T-cell (primary cell): Measurements from ENCODE around the gene CEP164. TPM values are rescaled to one million over a fixed set of nuclear protein-coding genes. Genes with fewer than 3 reads are reported as not detected.
"Not testable (repeated sequence)": the region's sequence is repeated elsewhere in the genome, so short reads cannot be mapped to it uniquely, and the experiment has no call there.

Experiments used
- ATAC-seq, 4 experiments: fragments of 200-7000 bp in 3 of 4; fragments of 150-1000 bp in 1 of 4; cut with Tn5 transposase; replicated peaks in 1 of 4; 1 replicate in 3 of 4; 2 replicates in 1 of 4; pipeline ENCODE4 v1.10.0; 2021; ENCODE audit warnings: moderate library complexity in 3 of 4, mild to moderate bottlenecking in 2 of 4, moderate number of reproducible peaks in 1 of 4
- CTCF ChIA-PET, 2 donors: fragments of 300-600 bp; sonication (Branson Sonifier 250); formaldehyde crosslinking; loops; one replicate each; lab custom pipeline; 2022; ENCODE audit warnings: antibody characterized with exemption in 2 of 2; lab: Charles Lee
- POLR2A ChIA-PET, 2 donors: fragments of 300-600 bp; sonication (Branson Sonifier 250); formaldehyde crosslinking; loops; one replicate each; lab custom pipeline; 2022; ENCODE audit warnings: antibody characterized with exemption in 2 of 2; lab: Charles Lee
- DNase-seq, 35 experiments: peaks; one replicate each; pipeline versions ENCODE4 v3.0.0 to v3.0.0-alpha.2; 2013 to 2023
- H3K27ac ChIP-seq: one replicate; pipeline ENCODE4 v1.5.1; 2013; ENCODE audit warnings: low read length
- H3K27me3 ChIP-seq, 2 experiments: replicated peaks in 1 of 2; 1 replicate in 1 of 2; 2 replicates in 1 of 2; pipeline versions ENCODE4 v1.6.1 to v1.7.0; 2013; ENCODE audit warnings: low read length in 1 of 2, mixed read lengths in 1 of 2; ENCODE audit not compliant: control insufficient read depth in 2 of 2, insufficient read depth in 2 of 2; ENCODE audit errors: extremely low read depth in 1 of 2
- H3K36me3 ChIP-seq, 2 donors: 1 replicate in 1 of 2; 2 replicates in 1 of 2; pipeline versions ENCODE4 v1.6.1 to v1.7.0; 2013; ENCODE audit warnings: low read length in 1 of 2; ENCODE audit not compliant: control insufficient read depth in 2 of 2, insufficient read depth in 1 of 2; ENCODE audit errors: extremely low read depth in 1 of 2
- H3K4me1 ChIP-seq, 2 experiments: 1 replicate in 1 of 2; 2 replicates in 1 of 2; pipeline versions ENCODE4 v1.6.1 to v1.7.0; 2013; ENCODE audit warnings: low read length in 2 of 2, mixed read lengths in 1 of 2; ENCODE audit not compliant: insufficient read depth in 2 of 2, control insufficient read depth in 1 of 2; ENCODE audit errors: extremely low read depth in 1 of 2
- H3K4me3 ChIP-seq, 2 donors: 1 replicate in 1 of 2; 2 replicates in 1 of 2; pipeline versions ENCODE4 v1.5.1 to v1.7.0; 2013; ENCODE audit warnings: mild to moderate bottlenecking in 2 of 2, low read length in 1 of 2, moderate library complexity in 1 of 2; ENCODE audit not compliant: control insufficient read depth in 1 of 2; ENCODE audit errors: extremely low read depth in 1 of 2
- H3K9me3 ChIP-seq: 2 replicates; pipeline ENCODE4 v1.7.0; 2013
- H3K27ac Mint-ChIP-seq, 2 donors: one replicate each; pipeline ENCODE4 v1.8.0; 2020 to 2021; ENCODE audit warnings: mild to moderate bottlenecking in 2 of 2, mixed read lengths in 2 of 2
- H3K27me3 Mint-ChIP-seq, 2 donors: one replicate each; pipeline ENCODE4 v1.8.0; 2021 to 2022; ENCODE audit warnings: mixed read lengths in 2 of 2
- H3K36me3 Mint-ChIP-seq: one replicate; pipeline ENCODE4 v1.8.0; 2021; ENCODE audit warnings: mixed read lengths
- H3K4me1 Mint-ChIP-seq, 3 donors: one replicate each; pipeline ENCODE4 v1.8.0; 2020 to 2022; ENCODE audit warnings: mixed read lengths in 3 of 3, mild to moderate bottlenecking in 1 of 3
- H3K4me3 Mint-ChIP-seq, 3 donors: one replicate each; pipeline ENCODE4 v1.8.0; 2020 to 2022; ENCODE audit warnings: mild to moderate bottlenecking in 3 of 3, mixed read lengths in 3 of 3, moderate library complexity in 3 of 3
- H3K9me3 Mint-ChIP-seq, 3 donors: one replicate each; pipeline ENCODE4 v1.8.0; 2020 to 2022; ENCODE audit warnings: mixed read lengths in 3 of 3
- WGBS: methylation state at CpG from one replicate; pipeline ENCODE4 v1.1.5; 2013; ENCODE audit warnings: missing lambda C conversion rate; ENCODE audit not compliant: insufficient coverage; 5-methylcytosine and 5-hydroxymethylcytosine counted together
- total RNA-seq, 35 experiments: library from RNA in 6 of 35; stranded (reverse) in 6 of 35; fragments of 120-200 nt in 1 of 35; gene quantifications; one replicate each; pipeline versions ENCODE4 v1.2.1 to v1.2.4 and lab custom pipeline; 2013 to 2026

CEP164 gene
- total RNA-seq, 5 donors from 2014 or later (not counting 1 experiment from before 2014, with no cell fraction given) = 44.5 to 59.9 (median 52.5) TPM

DNA sequence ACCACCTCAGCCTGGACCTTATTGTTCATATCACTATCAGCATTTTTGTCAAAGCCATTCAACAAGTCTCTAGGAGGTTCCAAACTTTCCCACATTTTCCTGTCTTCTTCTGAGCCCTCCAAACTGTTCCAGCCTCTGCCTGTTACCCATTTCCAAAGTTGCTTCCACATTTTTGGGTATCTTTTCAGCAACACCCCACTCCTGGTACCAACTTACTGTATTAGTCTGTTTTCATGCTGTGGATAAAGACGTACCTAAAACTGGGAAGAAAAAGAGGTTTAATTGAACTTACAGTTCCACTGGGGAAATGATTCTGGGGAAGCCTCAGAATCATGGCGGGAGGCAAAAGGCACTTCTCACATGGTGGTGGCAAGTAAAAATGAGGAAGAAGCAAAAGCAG, 78.2 kb downstream of the CEP164 start:
- H3K27ac Mint-ChIP-seq, POLR2A ChIA-PET, H3K27ac ChIP-seq, ATAC-seq, H3K27me3 ChIP-seq, H3K4me3 Mint-ChIP-seq, H3K4me3 ChIP-seq, DNase-seq, H3K27me3 Mint-ChIP-seq, CTCF ChIA-PET, H3K9me3 ChIP-seq, H3K4me1 Mint-ChIP-seq, H3K4me1 ChIP-seq: not testable (repeated sequence)
- WGBS = no CpG with 5 or more reads among the region's 2 CpGs
- peaks cover 18 to 25% of the 10 kb centered on the region in 2 donors for H3K36me3 ChIP-seq
- Mint-ChIP-seq H3K9me3 (peaks cover 9 to 13% (median 12%) of the 10 kb centered on the region in 3 donors), H3K36me3 (peaks cover 85% of the 10 kb centered on the region)

DNA sequence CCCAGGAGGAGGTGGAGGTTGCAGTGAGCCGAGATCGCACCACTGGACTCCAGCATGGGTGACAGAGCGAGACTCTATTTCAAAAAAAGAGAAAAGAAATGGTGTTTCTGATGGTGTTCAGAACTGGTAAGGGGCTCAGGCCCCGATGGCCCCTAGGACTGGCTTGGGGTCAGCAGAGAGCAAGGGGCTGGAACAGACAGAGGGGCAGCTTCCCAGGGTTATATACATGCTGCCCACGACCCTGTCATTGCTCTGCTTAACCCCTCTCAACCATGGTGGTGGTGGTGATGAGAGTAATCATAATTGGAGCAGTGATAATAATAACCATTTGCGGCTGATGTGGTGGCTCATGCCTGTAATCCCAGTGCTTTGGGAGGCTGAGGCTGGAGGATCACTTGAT, 79.4 kb downstream of the CEP164 start:
- Histone ChIP-seq H3K9me3 (no peaks in the 10 kb centered on the region), H3K36me3 (peaks cover 21 to 25% of the 10 kb centered on the region in 2 donors), H3K27me3 (no peaks in the 10 kb centered on the region), H3K4me1 (no peaks in the 10 kb centered on the region), H3K27ac (no peak overlapping the region), H3K4me3 (no peak overlapping the region)
- POLR2A ChIA-PET = no interaction called here
- CTCF ChIA-PET = no interaction called here
- DNase-seq (no peak), ATAC-seq (no peak)
- Mint-ChIP-seq H3K36me3 (peaks cover 84% of the 10 kb centered on the region), H3K27ac (no peak overlapping the region), H3K9me3 (peaks cover 9 to 13% (median 12%) of the 10 kb centered on the region in 3 donors), H3K4me3 (no peak overlapping the region), H3K4me1 (peaks cover 0 to 7% (median 0%) of the 10 kb centered on the region in 3 donors), H3K27me3 (no peaks in the 10 kb centered on the region)
- 100% methylated on average over 3 of the region's 6 CpGs for WGBS

DNA sequence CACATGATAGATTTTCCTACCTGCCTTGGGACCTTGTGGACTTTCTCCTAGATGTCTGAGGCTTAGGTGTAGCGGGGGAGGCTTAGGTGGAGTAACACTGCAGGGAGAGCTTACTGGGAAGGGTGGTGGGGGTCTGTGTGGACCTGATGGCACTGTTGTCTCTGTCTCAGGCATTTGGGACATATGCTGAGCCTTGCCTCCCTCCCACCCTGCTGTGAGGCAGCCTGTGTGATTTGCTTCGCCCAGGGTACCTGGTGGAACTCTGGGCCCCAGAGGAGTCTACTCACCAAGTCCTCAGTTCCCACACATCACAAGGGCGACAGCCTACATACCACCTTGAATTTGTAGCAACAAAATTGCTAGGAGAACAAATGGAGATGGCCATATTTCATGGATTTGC, 80.7 kb downstream of the CEP164 start:
- H3K9me3 Mint-ChIP-seq = peaks cover 6 to 12% (median 9%) of the 10 kb centered on the region in 3 donors
- H3K27ac ChIP-seq = no peak overlapping the region
- H3K4me1 ChIP-seq = no peaks in the 10 kb centered on the region
- H3K9me3 ChIP-seq = no peaks in the 10 kb centered on the region
- no peak overlapping the region for H3K4me3 ChIP-seq
- no peaks in the 10 kb centered on the region for H3K4me1 Mint-ChIP-seq
- peaks cover 79% of the 10 kb centered on the region for H3K36me3 Mint-ChIP-seq
- H3K4me3 Mint-ChIP-seq = no peak overlapping the region
- DNase-seq = no peak
- ChIA-PET CTCF (no interaction called here), POLR2A (no interaction called here)
- no peaks in the 10 kb centered on the region for H3K27me3 ChIP-seq
- H3K36me3 ChIP-seq = peaks cover 21 to 25% of the 10 kb centered on the region in 2 donors
- no peaks in the 10 kb centered on the region for H3K27me3 Mint-ChIP-seq
- WGBS = no CpG with 5 or more reads among the region's 3 CpGs
- ATAC-seq = no peak
- no peak overlapping the region for H3K27ac Mint-ChIP-seq

DNA sequence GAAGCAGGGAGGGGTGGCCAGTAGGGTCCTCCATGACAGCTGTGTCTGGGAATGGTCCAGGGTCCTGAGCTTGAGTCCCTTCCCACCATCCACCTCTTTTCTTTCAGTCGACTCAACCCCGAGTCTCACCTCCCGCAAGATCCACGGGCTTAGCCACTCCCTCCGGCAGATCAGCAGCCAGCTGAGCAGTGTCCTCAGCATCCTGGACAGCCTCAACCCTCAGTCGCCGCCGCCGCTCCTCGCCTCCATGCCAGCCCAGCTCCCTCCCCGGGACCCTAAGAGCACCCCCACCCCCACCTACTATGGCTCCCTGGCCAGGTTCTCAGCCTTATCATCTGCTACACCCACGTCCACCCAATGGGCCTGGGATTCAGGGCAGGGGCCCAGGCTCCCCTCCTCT, 81.9 kb downstream of the CEP164 start:
- WGBS = 90% methylated on average over 8 of the region's 12 CpGs
- no peak overlapping the region for H3K4me3 Mint-ChIP-seq
- ATAC-seq = no peak
- H3K9me3 Mint-ChIP-seq = peaks cover 6 to 12% (median 9%) of the 10 kb centered on the region in 3 donors
- no peak overlapping the region for H3K4me3 ChIP-seq
- H3K36me3 Mint-ChIP-seq = peaks cover 68% of the 10 kb centered on the region
- ChIA-PET CTCF (no interaction called here), POLR2A (no interaction called here)
- no peaks in the 10 kb centered on the region for H3K27me3 Mint-ChIP-seq
- no peak for DNase-seq
- H3K9me3 ChIP-seq = no peaks in the 10 kb centered on the region
- H3K27me3 ChIP-seq = no peaks in the 10 kb centered on the region
- no peaks in the 10 kb centered on the region for H3K4me1 Mint-ChIP-seq
- H3K27ac ChIP-seq = no peak overlapping the region
- H3K27ac Mint-ChIP-seq = no peak overlapping the region
- peaks cover 18 to 25% of the 10 kb centered on the region in 2 donors for H3K36me3 ChIP-seq
- no peaks in the 10 kb centered on the region for H3K4me1 ChIP-seq

DNA sequence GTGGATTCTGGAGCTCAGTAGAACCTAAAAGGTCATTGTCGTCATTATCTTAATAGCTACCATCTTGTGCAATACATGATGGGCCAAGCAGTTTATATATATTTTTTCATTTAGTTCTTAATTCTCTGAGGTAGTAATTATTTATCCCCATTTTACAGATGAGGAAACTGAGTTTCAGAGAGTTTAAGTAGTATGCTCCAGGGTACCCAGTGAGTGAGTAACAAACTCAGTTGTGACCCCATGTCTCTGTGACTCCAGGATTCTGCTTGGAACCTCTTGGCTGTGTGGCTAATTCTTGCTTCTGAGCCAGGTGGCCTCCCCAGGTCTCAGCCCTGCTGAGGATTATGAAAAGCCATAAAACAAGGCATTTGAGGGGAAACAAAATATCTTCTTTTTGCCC, 82.6 kb downstream of the CEP164 start:
- no peak for DNase-seq
- ATAC-seq = no peak
- peaks cover 11 to 21% of the 10 kb centered on the region in 2 donors for H3K36me3 ChIP-seq
- Mint-ChIP-seq H3K27ac (no peak overlapping the region), H3K4me3 (no peak overlapping the region), H3K4me1 (no peaks in the 10 kb centered on the region), H3K9me3 (peaks cover 6 to 11% (median 9%) of the 10 kb centered on the region in 3 donors), H3K36me3 (peaks cover 60% of the 10 kb centered on the region), H3K27me3 (no peaks in the 10 kb centered on the region)
- no peak overlapping the region for H3K4me3 ChIP-seq
- no peak overlapping the region for H3K27ac ChIP-seq
- no CpG with 5 or more reads among the region's 1 CpG for WGBS
- ChIA-PET POLR2A (no interaction called here), CTCF (no interaction called here)
- H3K27me3 ChIP-seq = no peaks in the 10 kb centered on the region
- H3K4me1 ChIP-seq = no peaks in the 10 kb centered on the region
- H3K9me3 ChIP-seq = no peaks in the 10 kb centered on the region

DNA sequence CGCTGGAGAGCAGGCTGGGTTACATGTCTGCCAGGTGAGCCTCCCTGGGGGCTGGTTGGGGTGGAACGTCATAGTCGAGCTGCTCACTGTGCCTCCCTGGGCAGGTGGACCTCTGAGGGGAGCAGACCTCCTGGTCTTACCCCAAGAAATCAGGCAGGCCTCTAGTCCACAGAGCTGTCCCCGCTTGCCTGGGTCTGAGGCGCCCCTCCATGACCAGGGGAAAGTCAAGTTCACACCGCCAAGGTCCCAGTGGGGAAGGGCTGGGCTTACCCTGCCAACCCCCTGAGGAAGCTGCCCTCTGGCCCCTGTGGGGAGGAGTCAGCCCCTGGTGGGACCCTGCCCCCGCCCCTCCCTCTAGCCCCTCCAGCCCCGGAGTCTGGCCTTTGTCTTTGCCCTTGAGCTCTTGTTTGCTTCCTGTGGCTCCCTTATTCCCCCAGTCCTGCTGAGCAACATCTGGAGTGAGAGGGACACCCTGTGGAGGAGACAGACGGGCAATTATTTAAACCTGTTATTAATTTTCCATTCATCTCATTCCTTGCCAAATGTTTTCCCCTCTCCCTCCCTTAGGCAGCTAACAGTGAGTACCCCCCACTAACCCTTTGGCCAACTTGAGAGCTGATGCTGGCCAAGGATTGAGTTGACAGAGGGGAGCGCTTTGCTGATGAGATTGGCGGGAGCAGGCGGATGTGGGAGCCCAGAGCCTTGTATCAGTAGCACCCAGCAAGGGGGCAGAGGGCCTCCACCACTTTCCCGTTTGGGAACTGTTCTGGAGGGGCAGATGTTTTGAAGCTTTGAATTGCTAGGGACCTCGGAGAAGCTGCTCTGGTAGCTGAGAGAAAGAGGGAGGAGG, 83.4 kb downstream of the CEP164 start:
- no peak overlapping the region for H3K27ac Mint-ChIP-seq
- no peaks in the 10 kb centered on the region for H3K27me3 ChIP-seq
- H3K4me3 Mint-ChIP-seq = no peak overlapping the region
- H3K36me3 ChIP-seq = peaks cover 10 to 20% of the 10 kb centered on the region in 2 donors
- POLR2A ChIA-PET = no interaction called here
- CTCF ChIA-PET = interaction anchor here in 1 of 2 donors (0.5 kb wide), 1 partner anchor 9 kb away, joined by 4 read pairs; no protein-coding TSS in a partner anchor
- H3K36me3 Mint-ChIP-seq = peaks cover 52% of the 10 kb centered on the region
- H3K4me1 Mint-ChIP-seq = no peaks in the 10 kb centered on the region
- WGBS = 92% methylated on average over 8 of the region's 14 CpGs
- ATAC-seq (no peak), DNase-seq (no peak)
- H3K4me1 ChIP-seq = no peaks in the 10 kb centered on the region
- H3K27me3 Mint-ChIP-seq = no peaks in the 10 kb centered on the region
- peaks cover under 1 to 4% (median 2%) of the 10 kb centered on the region in 3 donors for H3K9me3 Mint-ChIP-seq
- no peak overlapping the region for H3K27ac ChIP-seq
- no peaks in the 10 kb centered on the region for H3K9me3 ChIP-seq
- H3K4me3 ChIP-seq = no peak overlapping the region
